GM19043 (cell line): Measurements from ENCODE around the gene IRF2BP2.
"Not testable (repeated sequence)": the region's sequence is repeated elsewhere in the genome, so short reads cannot be mapped to it uniquely, and the experiment has no call there.

Experiments used
- ATAC-seq: cut with Tn5 transposase; IDR thresholded peaks from one replicate; pipeline ENCODE4 v1.9.1; 2021; ENCODE audit warnings: low read depth; ENCODE audit not compliant: unreplicated experiment

Gene IRF2BP2

DNA sequence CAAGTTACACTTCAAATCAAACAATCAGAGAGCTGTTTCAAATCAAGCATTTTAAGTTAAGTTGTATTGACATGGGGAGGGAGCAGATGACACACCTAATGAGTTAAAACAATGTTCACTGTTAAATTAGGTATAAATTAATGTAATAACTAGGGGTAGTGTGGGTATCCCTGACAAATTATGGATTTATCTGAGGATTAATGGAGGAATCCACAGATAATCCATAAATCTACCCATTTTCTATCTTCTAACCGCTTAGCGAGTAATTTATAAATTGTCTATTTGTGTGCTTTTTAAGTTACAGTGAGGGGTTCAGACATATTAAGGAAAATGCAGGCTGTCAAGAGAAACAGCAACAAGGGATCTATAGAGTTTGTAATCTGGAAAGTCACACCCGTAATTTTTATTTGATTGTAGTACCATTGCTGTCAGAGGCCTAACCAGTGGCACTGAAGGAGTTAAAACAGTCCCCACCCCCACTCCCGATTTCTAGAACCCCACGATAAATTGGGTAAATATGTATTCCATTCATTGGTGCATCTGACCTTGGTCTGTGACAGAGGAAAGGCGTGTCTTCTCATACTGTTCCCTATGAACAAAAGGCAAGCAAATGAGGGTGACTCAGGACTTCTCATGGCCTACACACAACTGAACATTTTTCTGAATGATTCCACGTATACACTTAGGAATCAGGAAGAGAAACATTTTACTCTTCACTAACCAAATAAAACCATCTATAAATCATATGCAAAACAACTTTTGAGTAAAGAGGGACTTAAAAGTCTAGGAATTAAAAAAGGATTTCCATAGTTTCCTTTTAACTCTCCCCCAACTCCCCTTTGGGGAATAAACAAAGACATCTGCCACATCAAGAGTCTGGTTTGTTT lies 7.4 kb downstream of the IRF2BP2 start:
- ATAC-seq: no peak

DNA sequence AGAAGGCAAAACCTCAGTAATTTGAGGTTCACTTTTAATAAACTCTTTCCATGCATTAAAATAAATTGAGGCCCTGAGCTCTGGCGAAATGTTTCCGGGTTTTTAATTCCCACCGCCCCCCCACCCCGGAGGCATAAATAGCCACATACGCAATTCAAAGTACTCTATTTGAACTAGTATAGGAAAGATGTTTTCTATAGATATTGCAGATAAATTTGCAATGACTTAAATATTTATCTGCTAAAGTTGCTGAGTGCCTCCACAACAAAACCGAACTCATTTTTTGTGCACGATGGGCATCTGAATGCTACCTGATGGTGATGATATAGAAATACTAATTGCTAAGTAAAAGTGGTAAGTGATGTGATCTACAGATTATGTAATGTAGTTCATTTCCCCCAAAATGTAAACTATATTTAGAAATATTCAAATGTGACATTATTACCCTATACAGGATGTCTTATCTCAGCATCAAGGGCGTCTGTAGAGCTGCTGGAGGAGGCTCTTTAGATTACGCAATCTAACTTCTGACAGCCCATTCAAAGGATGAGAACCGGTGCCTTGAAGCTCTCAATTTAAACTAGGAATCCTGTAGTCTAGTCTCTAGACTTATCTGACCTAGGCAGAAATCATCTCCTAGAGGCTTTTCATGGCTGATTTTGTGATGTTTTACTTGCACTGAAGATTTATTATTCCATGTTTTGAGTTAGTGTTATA lies 8.5 kb downstream of the IRF2BP2 start:
- no peak for ATAC-seq

DNA sequence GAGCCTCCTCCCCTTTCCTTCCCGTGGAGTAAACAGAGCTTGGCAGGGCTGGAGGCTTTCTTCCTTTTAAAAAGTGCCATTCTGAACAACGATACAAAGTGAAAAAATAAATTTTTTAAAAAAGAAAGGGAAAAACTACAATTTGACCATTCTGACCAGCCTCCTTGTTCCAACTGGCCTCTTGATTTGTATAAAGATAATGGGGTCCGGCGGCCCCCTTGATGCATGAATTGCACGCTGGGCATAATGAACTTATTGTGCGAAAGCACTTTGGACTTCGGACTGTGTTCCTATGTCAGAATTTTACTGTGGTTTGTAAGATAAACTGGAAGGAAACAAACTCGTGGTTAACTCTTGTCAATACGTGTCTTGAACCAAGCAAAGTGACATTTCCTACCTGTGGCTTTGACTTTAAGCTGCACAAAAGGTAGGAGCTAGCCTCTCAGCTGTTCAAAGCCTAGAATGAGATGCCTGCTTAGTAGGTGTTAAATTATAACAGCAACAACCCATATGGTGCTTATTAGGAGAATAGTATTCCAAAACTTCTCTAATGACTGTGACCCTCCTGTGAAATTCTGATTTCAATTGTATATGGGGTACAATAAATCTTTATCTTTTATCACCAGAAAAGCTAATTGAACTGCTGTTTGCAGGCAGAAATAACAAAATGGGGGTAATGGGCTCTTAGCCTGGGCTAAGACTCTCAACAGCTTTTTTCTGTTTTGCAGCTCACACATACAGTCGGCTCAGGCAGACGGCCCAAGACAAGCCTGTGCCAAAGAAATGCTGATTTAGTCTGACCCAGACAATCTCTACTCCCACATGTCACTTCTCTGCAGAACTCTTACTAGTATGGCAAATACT lies 9.3 kb downstream of the IRF2BP2 start:
- no peak for ATAC-seq

DNA sequence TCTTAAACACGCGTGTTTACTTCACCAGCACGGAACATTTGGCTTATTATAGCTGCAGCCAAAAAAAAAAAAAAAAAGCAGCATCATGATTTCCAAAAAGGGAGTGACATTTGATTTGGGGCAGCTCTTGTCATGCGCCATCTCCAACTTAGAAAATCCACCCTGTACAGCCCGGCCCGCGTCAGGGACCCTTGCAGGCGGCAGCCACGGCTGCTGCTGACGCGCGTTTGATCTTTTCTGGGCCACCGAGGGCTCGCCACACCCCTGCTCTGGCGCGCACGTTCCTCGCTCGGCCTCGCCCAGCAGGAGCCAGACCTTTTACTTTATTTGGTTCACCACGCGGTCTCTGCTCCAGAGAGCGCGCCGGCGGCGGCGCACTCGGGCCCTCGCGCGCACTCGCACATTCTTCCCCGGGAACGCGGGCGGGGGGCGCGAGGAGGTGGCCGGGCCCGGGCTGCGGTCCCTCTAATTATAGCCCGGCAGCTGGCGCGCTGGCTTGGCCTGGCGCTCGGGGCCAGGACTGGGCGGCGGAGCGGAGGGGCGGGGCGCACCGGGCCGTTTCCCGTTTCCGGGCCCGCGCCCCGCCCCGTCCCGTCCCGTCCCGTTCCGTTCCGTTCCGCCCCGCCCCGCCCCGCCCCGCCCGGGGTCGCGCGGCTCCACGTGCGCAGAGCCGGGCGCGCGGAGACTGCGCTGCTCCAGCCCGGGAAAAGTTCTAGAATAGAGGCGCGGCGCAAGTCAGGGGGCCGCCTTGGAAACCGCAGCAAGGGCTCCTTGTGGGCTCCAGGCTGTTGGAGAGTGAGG lies 10.2 kb downstream of the IRF2BP2 start:
- peak; percentile 63 for ATAC-seq

DNA sequence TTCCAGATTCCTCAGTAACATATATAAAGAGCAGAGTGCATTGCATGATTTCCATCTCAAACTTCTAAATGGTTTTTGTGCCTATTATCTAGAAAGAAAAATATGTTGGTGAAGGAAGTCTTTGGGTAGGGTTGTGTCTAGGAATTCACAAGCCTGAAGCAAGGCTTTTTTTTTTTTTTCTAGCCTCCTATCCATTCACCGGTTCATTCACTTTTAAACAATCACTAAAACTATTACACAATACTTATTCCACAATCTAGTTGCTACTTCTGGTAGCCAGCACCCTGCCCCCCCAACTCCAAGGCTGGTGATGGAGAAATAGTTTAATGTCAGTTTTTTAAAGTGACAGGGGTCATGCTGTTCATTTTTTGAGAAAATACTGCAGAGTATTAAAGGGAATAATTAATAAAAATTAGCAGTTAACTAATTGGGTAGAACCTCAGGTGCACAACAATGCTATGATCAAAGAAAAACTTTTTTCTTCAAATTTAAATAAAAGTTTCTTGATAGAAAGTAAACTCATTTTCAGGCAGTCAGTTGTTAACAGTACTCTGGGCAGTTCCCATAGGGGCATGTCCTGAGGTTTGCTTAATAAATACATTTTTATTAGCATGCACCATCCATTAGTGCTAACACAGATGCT lies 10.9 kb downstream of the IRF2BP2 start:
- no peak for ATAC-seq

DNA sequence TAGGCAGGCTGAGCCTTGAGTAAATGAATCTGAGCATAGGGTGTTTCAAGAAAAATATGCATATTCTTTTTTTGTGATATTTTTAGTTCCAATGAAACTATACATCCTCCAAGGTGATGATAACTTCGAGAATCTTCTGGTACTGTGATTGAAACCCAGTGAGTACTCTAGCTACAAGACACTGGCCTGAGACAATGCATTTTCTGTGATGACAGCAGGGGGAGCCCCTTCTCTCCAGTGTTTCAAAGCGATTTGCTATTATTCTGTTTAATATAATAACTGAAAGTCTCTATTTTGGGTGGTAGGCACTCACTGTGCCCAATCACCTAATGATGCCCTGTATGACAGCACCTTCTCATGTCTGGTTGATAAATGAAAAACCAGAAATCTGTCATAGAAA lies 12.1 kb downstream of the IRF2BP2 start:
- no peak for ATAC-seq

DNA sequence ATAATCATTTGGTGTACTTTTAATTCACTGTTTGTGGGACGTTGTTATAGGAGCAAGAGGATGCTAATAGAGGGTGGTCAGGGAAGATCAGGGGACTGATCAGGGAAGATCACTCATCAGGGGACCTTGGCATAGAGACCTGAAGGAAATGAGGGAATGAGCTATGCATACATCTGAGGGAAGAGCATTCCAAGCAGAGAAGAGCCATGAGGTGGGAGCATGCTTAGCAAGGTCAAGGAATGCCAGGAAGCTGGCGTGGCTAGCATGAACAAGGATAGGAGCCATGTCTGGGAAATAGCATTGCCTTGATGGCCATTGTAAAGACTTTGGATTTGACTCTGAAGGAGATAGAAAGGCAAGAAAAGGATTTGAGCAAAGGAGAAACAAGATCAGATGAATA lies 14.1 kb downstream of the IRF2BP2 start:
- no peak for ATAC-seq

DNA sequence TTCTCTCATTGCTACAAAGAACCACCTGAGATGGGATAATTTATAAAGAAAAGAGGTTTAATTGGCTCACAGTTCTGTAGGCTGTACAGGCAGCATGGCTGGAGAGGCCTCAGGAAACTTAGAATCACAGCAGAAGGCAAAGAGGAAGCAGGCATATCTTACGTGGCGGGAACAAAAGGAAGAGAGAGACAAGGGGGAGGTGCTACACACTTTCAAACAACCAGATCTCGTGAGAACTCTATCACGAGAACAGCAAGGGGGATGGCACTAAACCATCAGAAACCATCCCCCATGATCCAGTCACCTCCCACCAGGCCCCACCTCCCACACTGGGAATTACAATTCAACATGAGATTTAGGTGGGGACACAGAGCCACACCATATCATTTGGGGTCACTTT lies 15.4 kb downstream of the IRF2BP2 start:
- not testable (repeated sequence) for ATAC-seq

DNA sequence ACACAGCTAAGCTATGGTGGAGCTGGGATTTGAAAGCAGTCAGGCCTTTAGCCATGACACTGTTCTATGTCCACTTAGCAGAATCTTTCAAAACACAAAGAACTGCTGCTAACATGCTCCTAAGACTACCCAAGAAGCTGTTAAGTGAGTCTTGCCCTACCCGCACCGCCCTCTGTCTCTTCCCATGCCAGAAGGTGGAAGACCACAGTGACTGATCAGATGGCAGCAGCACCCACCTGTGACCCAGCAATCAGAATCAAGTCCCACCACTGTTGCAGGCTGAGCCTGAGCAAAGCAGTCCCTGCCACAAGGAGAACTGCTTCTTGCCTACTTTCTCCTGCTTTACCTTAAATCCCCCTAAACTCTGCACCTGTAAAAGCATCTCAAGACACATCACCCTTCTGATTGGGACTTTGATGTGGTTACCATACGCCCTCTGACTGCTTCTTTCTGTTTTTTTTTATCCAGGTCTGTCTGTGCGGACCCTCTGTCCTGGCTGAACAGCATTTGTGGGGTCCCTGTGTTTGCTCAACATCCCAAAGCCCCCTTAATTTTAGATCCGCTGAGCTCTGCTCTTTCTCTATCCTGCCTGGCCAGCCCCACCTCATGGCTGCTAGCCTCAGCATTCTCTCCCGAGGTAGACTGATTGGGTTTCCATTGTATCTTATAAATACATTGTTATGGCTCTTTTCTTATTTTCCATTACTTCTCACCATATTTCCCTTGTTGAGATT lies 16.0 kb downstream of the IRF2BP2 start:
- ATAC-seq: no peak

DNA sequence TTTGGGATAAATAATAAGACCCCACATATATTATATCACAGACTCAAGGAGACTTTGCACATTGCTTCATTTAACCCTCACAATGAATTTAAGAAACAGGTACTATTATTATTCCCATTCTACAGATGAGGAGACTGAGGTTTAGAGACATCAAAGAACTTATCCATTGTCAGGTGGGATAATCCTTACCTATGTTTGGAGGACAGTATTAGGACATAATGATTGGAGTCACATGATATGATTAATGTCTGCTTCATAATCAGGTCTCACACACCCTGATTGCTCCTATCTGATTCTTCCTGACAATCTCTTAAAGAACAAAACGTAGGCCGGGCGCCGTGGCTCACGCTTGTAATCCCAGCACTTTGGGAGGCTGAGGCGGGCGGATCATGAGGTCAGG lies 16.9 kb downstream of the IRF2BP2 start:
- ATAC-seq: no peak

DNA sequence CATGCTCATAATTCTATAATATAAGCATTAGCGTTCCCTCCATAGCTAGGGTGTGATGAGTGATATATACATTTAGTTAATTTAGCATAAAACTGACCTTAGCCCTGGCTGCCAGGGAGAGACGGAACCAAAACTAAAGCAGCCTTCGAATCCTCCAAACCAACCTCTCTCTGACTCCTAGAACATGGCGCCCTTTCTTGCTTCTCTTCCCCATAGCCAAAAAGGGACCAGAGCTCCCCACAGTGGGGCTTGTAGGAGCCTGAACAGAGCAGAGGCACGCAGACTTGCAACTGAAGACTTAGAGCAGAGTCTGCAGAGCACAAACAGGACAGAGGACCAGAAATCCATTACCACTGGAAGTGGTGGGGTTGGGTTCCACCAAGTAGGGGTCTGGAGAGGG lies 17.7 kb downstream of the IRF2BP2 start:
- ATAC-seq: no peak

DNA sequence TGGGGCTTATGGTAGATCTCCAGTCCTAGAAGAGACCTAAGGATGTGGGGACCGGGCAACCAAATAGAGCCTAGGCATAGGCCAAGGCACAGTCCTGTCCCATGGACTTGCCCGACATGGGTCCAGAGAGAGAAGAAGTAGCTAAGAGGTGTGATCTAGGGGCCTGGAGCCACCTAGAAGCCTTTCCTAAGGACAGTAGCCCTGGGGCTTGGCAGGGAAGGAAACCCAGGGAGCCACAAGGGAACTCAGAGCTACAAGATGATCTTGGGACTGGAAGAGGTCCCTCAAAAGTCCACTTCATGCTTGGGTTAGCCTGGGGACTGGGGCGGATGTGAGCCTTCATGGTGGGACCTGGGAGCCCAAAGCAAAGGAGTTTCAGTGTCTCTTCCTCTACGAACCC lies 18.8 kb downstream of the IRF2BP2 start:
- ATAC-seq: no peak

DNA sequence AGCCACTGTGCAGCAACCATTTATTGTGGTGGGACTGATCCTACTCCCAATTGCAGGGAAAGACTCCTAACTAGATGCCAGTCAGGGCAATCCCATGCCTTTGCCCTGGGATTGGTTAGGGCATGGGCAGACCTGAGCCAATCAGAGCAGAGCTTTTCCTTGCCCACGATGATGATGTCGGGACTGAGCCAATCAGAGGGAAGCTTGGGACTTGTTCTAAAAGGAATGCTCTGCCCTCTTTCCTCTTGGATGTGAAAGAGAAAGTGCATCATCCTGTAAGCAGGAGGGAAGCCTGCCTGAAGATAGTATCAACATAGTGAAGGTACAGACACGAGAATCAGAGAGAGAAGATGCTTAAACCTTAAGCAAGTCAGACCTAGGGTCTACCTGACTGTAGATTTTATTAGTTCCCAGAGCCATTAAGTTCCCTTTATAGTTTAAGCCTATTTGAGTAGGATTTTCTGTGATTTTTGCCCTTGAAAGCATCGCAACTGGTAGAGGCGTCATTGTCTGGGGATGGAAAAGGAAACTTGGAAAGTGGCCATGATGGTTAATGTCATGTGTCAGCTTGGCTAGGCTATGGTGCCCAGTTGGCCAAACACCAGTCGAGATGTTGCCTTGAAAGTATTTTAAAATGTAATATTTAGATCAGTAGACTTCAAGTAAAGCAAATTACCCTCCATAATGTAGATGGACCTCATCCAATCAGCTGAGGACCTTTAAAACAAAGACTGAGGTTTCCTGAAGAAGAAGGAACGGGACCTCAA lies 19.9 kb downstream of the IRF2BP2 start:
- ATAC-seq: no peak

DNA sequence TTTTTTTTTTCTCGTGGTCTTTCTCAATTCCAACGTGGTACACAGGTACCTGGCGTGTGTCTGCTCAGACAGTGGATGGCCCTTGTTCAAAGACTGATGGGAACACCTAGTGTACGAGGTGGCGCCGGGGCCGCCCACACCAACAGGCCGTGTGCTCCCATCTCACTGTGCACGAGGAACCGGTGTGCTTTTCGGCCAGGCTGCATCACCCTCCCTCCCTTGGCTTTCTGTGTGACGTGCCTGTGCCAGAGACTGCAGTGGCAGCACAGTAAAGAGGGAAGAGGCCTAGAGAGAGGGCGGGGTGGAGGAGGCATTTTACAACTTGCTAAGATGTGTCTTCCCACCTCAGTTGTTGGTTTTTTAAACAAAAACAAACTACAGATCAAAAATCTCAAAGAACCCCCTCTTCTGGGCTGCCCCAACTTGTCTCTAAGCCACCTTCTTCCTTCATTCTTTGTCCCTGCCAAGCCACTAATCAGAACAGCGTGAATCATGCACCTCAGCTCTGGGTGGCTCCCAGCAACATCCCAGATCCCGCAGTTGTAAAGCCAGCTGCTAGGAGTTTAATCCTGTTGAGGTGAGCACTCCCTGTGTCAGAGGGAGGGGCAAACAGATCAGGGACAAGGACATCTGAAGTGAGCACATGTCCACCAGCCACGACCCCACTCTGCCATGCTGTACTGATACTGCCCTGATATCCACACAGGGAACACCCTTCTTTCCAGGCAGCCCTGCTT lies 20.7 kb downstream of the IRF2BP2 start:
- ATAC-seq: no peak

DNA sequence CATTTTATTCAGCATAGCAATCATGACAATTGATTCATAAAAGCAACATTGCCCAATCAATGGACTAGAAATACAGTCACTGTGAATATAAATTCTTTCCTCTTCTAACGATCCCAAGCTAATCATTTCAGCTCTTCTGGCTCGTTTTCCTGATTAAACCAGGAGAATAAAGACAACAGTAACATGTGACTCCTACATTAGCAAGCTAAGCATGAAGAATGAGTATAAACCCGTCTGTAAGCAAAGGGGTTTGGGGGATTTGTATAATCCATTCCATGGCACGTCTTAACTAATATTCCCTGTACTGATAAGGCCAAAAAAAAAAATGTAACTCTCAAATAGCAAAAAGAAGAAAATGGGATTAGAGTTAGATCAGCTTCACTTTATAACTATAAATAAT lies 21.6 kb downstream of the IRF2BP2 start:
- no peak for ATAC-seq

DNA sequence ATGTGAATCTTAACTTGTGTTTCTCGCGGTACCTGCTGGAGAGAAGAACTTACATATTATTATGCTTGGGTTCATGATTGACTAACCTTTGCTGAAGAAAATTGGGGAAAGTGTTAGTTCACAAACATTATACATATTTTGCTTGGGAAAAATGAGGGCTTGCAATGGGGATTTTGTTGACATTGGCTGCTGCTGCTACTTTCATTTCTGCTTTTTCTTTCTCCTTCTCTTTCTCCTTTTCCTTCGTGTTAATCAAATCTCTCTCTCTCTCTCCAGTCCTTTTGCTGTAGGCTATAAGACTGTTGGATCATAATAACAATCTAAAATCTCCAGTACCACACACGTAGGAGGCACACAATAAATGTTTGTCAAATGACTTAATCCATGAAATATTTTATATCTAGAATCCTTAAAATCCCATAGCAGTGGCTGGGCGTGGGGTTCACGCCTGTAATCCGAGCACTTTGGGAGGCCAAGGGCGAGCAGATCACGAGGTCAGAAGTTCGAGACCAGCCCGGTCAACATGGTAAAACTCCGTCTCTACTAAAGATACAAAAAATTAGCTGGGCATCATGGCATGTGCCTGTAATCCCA lies 23.0 kb downstream of the IRF2BP2 start:
- no peak for ATAC-seq

DNA sequence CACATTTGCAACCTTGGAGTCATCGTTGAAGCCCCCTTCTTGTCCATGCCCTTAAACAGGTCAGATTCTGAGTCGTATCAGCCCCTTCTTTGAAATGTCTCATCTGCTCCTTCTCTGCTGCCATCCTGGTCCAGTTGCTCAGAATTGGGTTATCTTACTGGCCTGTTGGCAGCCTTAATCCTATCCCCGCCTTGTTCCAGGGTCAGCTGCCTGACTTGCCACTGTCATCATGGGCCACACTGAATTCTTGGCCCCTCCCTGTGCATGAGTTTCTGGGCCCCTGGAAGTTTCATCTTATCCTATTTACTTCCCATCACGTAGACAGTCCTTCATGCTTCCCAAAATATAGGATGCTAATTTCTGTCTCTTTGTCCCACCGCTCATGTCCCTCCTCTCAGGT lies 23.7 kb downstream of the IRF2BP2 start:
- ATAC-seq: no peak
